Neural cell (in vitro differentiated cells): ENCODE measurements around the gene CACNG8. TPM values are rescaled to one million over a fixed set of nuclear protein-coding genes. Genes with fewer than 3 reads are reported as not detected.

Source experiments
- H2AFZ ChIP-seq: fragments of 200-600, 300-800 bp; sonication (generic), shearing (Covaris generic); 2 replicates; pipeline ENCODE4 v1.6.0; 2014; ENCODE audit warnings: low read depth, mild to moderate bottlenecking, antibody characterized with exemption, low read length, moderate library complexity
- H3F3A ChIP-seq: fragments of 200-600 bp; shearing (Covaris generic); 2 replicates; pipeline ENCODE4 v1.6.1; 2016; ENCODE audit warnings: mild to moderate bottlenecking, moderate library complexity, mixed read lengths, antibody characterized with exemption, low read length; ENCODE audit not compliant: insufficient read depth, poor library complexity, severe bottlenecking
- H3K27ac ChIP-seq: fragments of 200-600, 300-800 bp; sonication (generic), shearing (Covaris generic); 2 replicates; pipeline ENCODE4 v1.5.1; 2014; ENCODE audit warnings: mild to moderate bottlenecking, low read length, moderate library complexity
- H3K27me3 ChIP-seq: fragments of 300-800, 200-600 bp; sonication (generic), shearing (Covaris generic); 2 replicates; pipeline ENCODE4 v1.6.0; 2014; ENCODE audit warnings: mild to moderate bottlenecking, low read depth, low read length, moderate library complexity; ENCODE audit not compliant: insufficient read depth
- H3K36me3 ChIP-seq: fragments of 300-800, 200-600 bp; sonication (generic), shearing (Covaris generic); 2 replicates; pipeline ENCODE4 v1.5.1; 2014; ENCODE audit warnings: mild to moderate bottlenecking, antibody characterized with exemption, low read length, moderate library complexity; ENCODE audit not compliant: insufficient read depth
- H3K4me2 ChIP-seq: fragments of 300-800, 200-600 bp; sonication (generic), shearing (Covaris generic); 2 replicates; pipeline ENCODE4 v1.6.0; 2014; ENCODE audit warnings: mild to moderate bottlenecking, low read length
- H3K4me3 ChIP-seq: fragments of 300-800, 200-600 bp; sonication (generic), shearing (Covaris generic); 2 replicates; pipeline ENCODE4 v1.5.1; 2014; ENCODE audit warnings: mild to moderate bottlenecking, low read length, moderate library complexity
- H3K79me2 ChIP-seq: fragments of 200-600 bp; shearing (Covaris generic); replicated peaks from 2 replicates; pipeline ENCODE4 v1.6.0; 2014; ENCODE audit warnings: mild to moderate bottlenecking, low read length, moderate library complexity; ENCODE audit not compliant: insufficient read depth
- H3K9ac ChIP-seq: fragments of 300-800, 200-600 bp; sonication (generic), shearing (Covaris generic); 2 replicates; pipeline ENCODE4 v1.6.1; 2016; ENCODE audit warnings: mild to moderate bottlenecking, low read length, mixed read lengths
- H3K9me2 ChIP-seq: fragments of 200-600 bp; shearing (Covaris generic); 2 replicates; pipeline ENCODE4 v1.6.1; 2016; ENCODE audit warnings: mild to moderate bottlenecking, low read length, mixed read lengths; ENCODE audit not compliant: insufficient read depth
- H3K9me3 ChIP-seq: fragments of 200-600, 300-800 bp; sonication (generic), shearing (Covaris generic); 2 replicates; pipeline ENCODE4 v1.6.1; 2016; ENCODE audit warnings: mild to moderate bottlenecking, mixed run types, low read length, moderate library complexity, mixed read lengths
- H4K20me1 ChIP-seq: fragments of 200-600 bp; shearing (Covaris generic); 2 replicates; pipeline ENCODE4 v1.6.1; 2016; ENCODE audit warnings: mild to moderate bottlenecking, mixed run types; ENCODE audit not compliant: insufficient read depth
- EP300 ChIP-seq: fragments of 450-650 bp; conservative IDR thresholded peaks from 2 replicates; pipeline ENCODE4 v1.6.1; 2014; ENCODE audit warnings: antibody characterized with exemption, mild to moderate bottlenecking, moderate library complexity; ENCODE audit not compliant: poor library complexity, severe bottlenecking
- EZH2 ChIP-seq: fragments of 200-600, 300-800 bp; shearing (Covaris generic), sonication (generic); IDR thresholded peaks from 2 replicates; pipeline ENCODE4 v1.6.1; 2014; ENCODE audit warnings: antibody characterized with exemption, low read length, borderline replicate concordance, mild to moderate bottlenecking; ENCODE audit not compliant: insufficient read depth, poor library complexity, severe bottlenecking
- MXI1 ChIP-seq: fragments of 450-650 bp; conservative IDR thresholded peaks from 2 replicates; pipeline ENCODE4 v1.6.1; 2014; ENCODE audit warnings: antibody characterized with exemption, mild to moderate bottlenecking; ENCODE audit not compliant: poor library complexity, severe bottlenecking
- POLR2AphosphoS5 ChIP-seq: IDR thresholded peaks from 2 replicates; pipeline ENCODE4 v1.6.1; 2012
- RAD21 ChIP-seq: fragments of 450-650 bp; conservative IDR thresholded peaks from 2 replicates; pipeline ENCODE4 v1.6.1; 2014; ENCODE audit warnings: antibody characterized with exemption, mild to moderate bottlenecking, moderate library complexity
- SMC3 ChIP-seq: fragments of 450-650 bp; conservative IDR thresholded peaks from 2 replicates; pipeline ENCODE4 v1.6.1; 2014; ENCODE audit warnings: antibody characterized with exemption, mild to moderate bottlenecking, moderate library complexity; ENCODE audit not compliant: poor library complexity
- TAF1 ChIP-seq: IDR thresholded peaks from 2 replicates; pipeline ENCODE4 v1.6.1; 2012; ENCODE audit warnings: low read depth
- polyA plus RNA-seq: library from polyadenylated mRNA; depleted of rRNA; stranded (reverse); fragments of >200 nt; gene quantifications from 2 replicates; pipeline ENCODE4 v1.2.3, GENCODE V29; 2014
- TF ChIP-seq, protein P1 (sequence below): fragments of 450-650 bp; IDR thresholded peaks from 2 replicates; pipeline ENCODE4 v1.5.1; 2014; ENCODE audit warnings: antibody characterized with exemption, mild to moderate bottlenecking, moderate library complexity; ENCODE audit not compliant: poor library complexity, severe bottlenecking
- TF ChIP-seq, protein P2 (sequence below): IDR thresholded peaks from 2 replicates; pipeline ENCODE4 v1.6.1; 2012; ENCODE audit warnings: borderline replicate concordance

CACNG8 gene
- polyA plus RNA-seq, 1 donor from 2014 or later: 3.3 TPM

DNA sequence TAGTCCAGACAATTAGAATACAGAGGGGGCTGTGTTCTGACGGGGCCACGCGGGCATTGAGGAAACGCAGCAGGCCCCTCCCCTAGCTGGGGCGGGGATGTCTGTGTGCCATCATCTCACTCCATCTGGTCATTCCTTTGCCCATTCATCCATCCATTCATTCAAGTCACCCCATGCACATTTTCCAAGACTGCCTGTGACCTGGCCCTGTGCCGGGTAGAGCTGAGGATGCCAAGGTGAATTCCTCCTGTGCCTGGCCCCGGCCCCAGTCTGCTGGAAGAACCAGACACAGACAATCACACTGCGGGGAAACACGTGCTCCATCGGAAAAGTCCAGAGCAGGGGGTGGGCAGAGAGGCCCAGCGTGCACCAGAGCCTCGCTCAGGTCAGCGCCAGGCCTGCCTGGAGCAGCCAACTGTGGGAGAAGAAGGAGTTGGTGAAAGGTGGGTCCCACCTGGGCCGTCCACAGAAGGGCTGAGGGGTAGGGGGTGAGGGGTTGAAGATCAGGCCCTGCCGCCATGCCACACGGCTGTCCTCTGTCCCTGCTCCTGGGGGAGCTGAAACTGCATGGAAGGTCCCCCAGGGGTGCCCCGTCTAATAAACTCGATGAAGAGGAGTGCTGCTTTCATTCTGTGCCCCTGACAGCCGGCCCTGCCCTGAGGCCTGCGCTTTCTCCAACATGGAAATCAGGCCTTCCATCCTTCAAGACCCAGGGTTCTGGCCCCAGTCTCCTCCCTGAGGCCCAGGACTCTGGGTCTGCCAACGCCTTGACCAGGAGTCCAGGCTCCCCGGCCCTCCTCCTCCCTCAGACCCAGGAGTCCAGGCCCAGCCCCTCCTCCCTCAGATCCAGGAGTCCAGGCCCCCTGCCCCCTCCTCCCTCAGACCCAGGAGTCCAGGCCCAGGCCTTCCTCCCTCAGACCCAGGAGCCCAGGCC, 27.1 kb downstream of the CACNG8 start:
- H3K36me3 ChIP-seq: no peaks in the 10 kb centered on the region
- TF ChIP-seq, protein P1, sequence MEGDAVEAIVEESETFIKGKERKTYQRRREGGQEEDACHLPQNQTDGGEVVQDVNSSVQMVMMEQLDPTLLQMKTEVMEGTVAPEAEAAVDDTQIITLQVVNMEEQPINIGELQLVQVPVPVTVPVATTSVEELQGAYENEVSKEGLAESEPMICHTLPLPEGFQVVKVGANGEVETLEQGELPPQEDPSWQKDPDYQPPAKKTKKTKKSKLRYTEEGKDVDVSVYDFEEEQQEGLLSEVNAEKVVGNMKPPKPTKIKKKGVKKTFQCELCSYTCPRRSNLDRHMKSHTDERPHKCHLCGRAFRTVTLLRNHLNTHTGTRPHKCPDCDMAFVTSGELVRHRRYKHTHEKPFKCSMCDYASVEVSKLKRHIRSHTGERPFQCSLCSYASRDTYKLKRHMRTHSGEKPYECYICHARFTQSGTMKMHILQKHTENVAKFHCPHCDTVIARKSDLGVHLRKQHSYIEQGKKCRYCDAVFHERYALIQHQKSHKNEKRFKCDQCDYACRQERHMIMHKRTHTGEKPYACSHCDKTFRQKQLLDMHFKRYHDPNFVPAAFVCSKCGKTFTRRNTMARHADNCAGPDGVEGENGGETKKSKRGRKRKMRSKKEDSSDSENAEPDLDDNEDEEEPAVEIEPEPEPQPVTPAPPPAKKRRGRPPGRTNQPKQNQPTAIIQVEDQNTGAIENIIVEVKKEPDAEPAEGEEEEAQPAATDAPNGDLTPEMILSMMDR: no peak
- TF ChIP-seq RAD21: no peak
- TF ChIP-seq TAF1: no peak
- no peak for TF ChIP-seq EP300
- TF ChIP-seq MXI1: no peak
- no peak for TF ChIP-seq EZH2
- TF ChIP-seq POLR2AphosphoS5: no peak
- TF ChIP-seq, protein P2, sequence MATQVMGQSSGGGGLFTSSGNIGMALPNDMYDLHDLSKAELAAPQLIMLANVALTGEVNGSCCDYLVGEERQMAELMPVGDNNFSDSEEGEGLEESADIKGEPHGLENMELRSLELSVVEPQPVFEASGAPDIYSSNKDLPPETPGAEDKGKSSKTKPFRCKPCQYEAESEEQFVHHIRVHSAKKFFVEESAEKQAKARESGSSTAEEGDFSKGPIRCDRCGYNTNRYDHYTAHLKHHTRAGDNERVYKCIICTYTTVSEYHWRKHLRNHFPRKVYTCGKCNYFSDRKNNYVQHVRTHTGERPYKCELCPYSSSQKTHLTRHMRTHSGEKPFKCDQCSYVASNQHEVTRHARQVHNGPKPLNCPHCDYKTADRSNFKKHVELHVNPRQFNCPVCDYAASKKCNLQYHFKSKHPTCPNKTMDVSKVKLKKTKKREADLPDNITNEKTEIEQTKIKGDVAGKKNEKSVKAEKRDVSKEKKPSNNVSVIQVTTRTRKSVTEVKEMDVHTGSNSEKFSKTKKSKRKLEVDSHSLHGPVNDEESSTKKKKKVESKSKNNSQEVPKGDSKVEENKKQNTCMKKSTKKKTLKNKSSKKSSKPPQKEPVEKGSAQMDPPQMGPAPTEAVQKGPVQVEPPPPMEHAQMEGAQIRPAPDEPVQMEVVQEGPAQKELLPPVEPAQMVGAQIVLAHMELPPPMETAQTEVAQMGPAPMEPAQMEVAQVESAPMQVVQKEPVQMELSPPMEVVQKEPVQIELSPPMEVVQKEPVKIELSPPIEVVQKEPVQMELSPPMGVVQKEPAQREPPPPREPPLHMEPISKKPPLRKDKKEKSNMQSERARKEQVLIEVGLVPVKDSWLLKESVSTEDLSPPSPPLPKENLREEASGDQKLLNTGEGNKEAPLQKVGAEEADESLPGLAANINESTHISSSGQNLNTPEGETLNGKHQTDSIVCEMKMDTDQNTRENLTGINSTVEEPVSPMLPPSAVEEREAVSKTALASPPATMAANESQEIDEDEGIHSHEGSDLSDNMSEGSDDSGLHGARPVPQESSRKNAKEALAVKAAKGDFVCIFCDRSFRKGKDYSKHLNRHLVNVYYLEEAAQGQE: no peak
- TF ChIP-seq SMC3: no peak
- H2AFZ ChIP-seq: no peak overlapping the region
- H3K79me2 ChIP-seq: no peaks in the 10 kb centered on the region
- no peak overlapping the region for H3K4me3 ChIP-seq
- H3K4me2 ChIP-seq: no peak overlapping the region
- H3K9me2 ChIP-seq: no peaks in the 10 kb centered on the region
- H3F3A ChIP-seq: no peaks in the 10 kb centered on the region
- no peaks in the 10 kb centered on the region for H3K9me3 ChIP-seq
- H4K20me1 ChIP-seq: no peaks in the 10 kb centered on the region
- H3K9ac ChIP-seq: no peak overlapping the region
- no peak overlapping the region for H3K27ac ChIP-seq
- H3K27me3 ChIP-seq: no peaks in the 10 kb centered on the region

DNA sequence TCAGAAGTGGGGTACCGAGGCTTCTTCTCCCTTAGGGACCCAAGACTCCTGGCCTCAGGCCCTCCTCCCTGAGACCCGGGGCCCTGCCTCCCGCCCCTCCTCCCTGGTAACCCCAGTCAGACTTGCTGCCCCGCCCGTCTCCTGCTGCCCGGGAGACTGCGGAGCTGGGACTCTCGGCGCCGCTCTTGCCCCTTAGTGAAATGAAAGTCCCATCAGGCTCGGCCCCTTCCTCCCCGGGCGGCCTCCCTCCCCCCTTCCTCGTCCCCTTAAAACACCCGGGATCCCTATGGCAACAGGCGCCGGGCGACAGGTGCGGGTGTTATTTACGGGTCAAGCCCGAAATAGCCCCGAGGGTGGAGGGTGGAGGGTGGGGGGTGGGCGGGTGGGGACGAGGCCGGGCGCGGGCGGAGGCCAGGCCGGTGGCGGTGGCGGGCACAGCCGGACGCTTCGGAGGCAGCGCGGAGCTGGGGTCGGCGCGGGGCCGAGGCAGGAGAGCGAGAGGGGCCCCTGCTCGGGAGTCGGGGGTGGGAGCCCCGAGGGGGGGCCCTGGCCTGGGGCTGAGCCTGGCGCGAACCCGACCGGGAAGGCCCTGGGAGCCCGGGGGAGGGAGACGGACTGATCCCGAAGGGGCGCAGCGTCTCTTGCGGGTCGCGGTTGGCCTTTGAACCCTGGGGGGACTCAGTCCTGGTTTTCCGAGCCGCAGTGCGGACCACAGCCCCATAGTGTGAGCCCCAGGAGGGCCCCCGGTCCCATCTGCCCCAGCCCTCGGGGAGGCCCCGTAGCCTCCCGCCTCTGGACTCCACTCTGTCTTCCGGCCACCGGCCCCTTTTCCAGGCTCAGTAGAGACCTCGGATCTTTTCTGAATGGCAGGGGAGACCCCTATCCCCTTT, 28.7 kb downstream of the CACNG8 start, which contains the start of gene CACNG6:
Gene CACNG6 (plus strand): TSS at position 414 of the 890 bp plus-strand sequence. CDS start 1,241 bp downstream, outside the sequence.
- Histone ChIP-seq H3K4me2 (no peak within 1 kb of the TSS), H3F3A (no peaks in the 10 kb centered on the region), H3K9me3 (no peaks in the 10 kb centered on the region), H3K27me3 (no peaks in the 10 kb centered on the region), H3K79me2 (no peaks in the 10 kb centered on the region), H3K9ac (no peak within 1 kb of the TSS), H3K9me2 (no peaks in the 10 kb centered on the region), H3K4me3 (no peak within 1 kb of the TSS), H4K20me1 (no peaks in the 10 kb centered on the region), H3K36me3 (no peaks in the 10 kb centered on the region), H3K27ac (no peak within 1 kb of the TSS), H2AFZ (no peak within 1 kb of the TSS)
- no peak for TF ChIP-seq SMC3
- no peak for TF ChIP-seq EP300
- TF ChIP-seq, protein P1: no peak
- TF ChIP-seq POLR2AphosphoS5: no peak
- no peak for TF ChIP-seq EZH2
- TF ChIP-seq RAD21: no peak
- no peak for TF ChIP-seq MXI1
- TF ChIP-seq, protein P2: no peak
- TF ChIP-seq TAF1: no peak
